Stimulated activated memory B cell treated with anti-CD40 and anti-IgM and Interleukin-4, amounts not matched to agents 10 μg/mL and 1 μg/mL and 100 μg/mL, for 72 hours (primary cell): ENCODE measurements around the gene TUBA1C.

Experiments used
- ATAC-seq: fragments of 150-1000 bp; cut with Tn5 transposase; 2 replicates; pipeline ENCODE4 v1.10.0; 2021
- H3K27ac Mint-ChIP-seq: one replicate; pipeline ENCODE4 v1.8.0; 2022; ENCODE audit warnings: mild to moderate bottlenecking, mixed read lengths
- H3K27me3 Mint-ChIP-seq: one replicate; pipeline ENCODE4 v1.8.0; 2022; ENCODE audit warnings: mixed read lengths
- H3K36me3 Mint-ChIP-seq: one replicate; pipeline ENCODE4 v1.8.0; 2022; ENCODE audit warnings: mixed read lengths
- H3K4me1 Mint-ChIP-seq: one replicate; pipeline ENCODE4 v1.8.0; 2022; ENCODE audit warnings: mixed read lengths
- H3K4me3 Mint-ChIP-seq: one replicate; pipeline ENCODE4 v1.8.0; 2022; ENCODE audit warnings: mild to moderate bottlenecking, moderate library complexity, mixed read lengths
- H3K9me3 Mint-ChIP-seq: one replicate; pipeline ENCODE4 v1.8.0; 2022; ENCODE audit warnings: mixed read lengths

TUBA1C gene

DNA sequence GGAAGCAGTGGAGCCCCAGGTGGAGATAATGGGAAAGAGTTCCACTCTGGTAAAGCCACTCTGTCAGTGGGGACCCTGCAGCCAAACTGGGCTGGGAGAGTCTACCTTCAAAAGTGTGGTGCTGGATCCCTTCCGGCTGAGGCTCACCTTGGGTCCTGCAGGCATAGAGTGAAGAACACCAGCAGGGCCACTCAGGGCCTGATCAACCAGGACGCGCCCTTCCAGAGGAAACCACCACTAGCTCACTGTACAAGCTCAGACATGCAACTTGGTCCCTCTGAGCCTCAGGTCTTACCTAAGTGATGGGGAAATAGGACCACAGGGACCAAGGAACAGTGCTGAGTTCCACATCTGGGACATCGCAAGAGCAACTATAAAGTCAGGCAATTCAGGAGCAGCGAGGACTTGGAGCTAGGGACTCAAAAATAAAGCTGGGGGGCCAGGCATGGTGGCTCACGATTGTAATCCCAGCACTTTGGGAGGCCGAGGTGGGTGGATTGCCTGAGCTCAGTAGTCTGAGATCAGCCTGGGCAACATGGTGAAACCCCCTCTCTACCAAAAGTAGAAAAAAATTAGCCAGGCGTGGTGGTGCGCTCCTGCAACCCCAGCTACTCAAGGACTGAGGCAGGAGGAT, 24.2 kb downstream of the TUBA1C start:
- H3K27me3 Mint-ChIP-seq: peaks cover 49% of the 10 kb centered on the region
- H3K27ac Mint-ChIP-seq: no peak overlapping the region
- H3K36me3 Mint-ChIP-seq: no peaks in the 10 kb centered on the region
- H3K4me1 Mint-ChIP-seq: no peaks in the 10 kb centered on the region
- no peak for ATAC-seq
- no peak overlapping the region for H3K4me3 Mint-ChIP-seq
- H3K9me3 Mint-ChIP-seq: no peaks in the 10 kb centered on the region

DNA sequence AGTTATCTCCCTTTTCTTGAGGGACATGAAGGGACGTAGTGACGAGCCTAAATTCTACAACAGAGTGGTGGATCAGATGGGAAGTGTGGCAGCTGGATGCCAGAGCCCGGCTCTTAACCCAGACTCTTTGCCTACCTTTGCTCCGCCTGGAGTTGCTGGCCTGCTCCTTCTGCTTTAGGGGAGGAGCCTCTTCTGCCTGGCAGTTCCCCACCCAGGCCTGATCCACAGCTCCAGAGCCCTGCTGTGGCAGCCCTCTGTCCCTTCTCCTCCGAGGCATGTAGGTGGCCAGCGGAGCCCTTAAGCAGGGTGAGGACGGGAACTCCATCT, 27.8 kb downstream of the TUBA1C start:
- Mint-ChIP-seq H3K27me3 (peaks cover 68% of the 10 kb centered on the region), H3K27ac (no peak overlapping the region), H3K4me3 (no peak overlapping the region), H3K9me3 (no peaks in the 10 kb centered on the region), H3K4me1 (peaks cover 24% of the 10 kb centered on the region), H3K36me3 (no peaks in the 10 kb centered on the region)
- no peak for ATAC-seq

DNA sequence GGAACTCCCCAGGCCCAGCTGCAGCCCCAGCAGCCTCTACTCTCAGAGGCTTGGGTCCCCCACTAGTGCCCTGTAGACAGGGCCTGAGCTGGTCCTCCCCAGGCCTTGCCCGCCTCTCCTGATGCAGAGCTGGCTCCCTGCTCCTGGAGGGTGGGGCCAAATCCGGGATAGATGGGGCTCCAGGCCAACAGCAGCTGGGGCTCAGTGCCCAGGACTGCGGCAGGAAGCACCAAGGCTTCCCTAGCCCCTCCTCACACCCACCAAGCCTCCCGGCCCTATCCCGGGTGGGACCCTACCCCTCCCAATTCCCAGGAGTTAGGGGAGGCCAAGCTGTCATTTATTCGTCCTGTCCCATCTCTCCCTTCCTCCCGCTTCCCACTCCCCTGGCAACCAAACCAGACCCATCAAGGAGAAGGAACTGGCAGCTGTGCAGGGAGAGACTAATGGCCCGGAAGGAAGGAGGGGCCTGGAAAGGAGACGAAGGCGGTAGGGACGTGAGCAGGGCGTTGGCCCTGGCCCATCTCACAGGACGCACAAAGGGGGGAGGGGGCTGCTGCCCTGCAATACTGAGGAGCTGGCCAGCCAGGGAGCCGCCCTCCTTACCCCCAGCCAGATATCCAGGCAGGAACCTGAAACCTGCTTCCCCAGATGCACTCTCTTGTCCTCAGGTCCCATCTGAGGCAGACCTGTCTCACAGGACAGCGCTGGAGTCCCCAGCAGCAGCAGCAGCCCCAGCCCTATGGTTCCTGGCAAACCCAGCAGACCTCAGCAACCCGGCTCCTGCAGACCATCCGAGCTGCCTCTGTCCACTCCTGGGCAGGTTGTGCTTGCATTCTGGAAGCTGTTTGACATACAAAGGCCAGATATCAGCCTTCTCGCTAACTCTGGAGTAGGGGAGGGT, 28.4 kb downstream of the TUBA1C start:
- Mint-ChIP-seq H3K4me1 (peaks cover 29% of the 10 kb centered on the region), H3K27me3 (peaks cover 68% of the 10 kb centered on the region), H3K9me3 (no peaks in the 10 kb centered on the region), H3K36me3 (no peaks in the 10 kb centered on the region), H3K4me3 (no peak overlapping the region), H3K27ac (no peak overlapping the region)
- no peak for ATAC-seq

DNA sequence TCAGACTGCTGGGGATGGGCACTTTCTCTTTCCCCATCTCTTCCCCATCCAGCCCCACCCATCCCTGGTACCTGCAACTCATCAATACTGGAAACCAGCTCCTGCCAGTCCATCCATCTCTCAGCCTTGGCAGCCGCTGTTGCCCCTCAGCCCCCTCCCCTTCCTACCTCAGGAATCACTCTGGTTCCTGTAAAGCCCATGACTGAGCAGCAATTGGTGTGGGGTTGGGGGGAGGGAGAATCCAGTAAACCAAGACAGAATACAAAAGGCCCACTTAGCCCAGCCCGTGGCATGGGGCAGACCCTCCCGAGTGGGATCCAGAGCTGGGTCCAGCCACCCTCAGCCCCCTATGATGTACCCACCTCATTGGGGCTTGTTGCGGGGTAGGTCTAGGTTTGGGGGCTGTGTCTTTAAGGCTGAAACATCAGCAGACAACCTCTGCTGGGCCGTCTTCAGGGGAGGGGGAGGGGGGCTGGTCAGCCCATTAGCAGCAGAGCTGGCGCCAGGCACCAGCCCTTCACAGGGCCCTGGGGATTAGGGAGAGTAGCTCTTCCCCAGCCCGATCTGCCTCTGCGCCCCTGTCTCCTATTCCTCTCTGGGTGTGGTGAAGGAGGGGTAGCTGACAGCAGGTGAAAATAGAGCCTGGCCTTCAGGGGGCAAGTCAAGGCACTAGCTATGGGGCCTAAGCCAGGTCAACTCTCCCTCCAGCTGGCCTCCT, 29.4 kb downstream of the TUBA1C start:
- ATAC-seq: no peak
- Mint-ChIP-seq H3K27ac (no peak overlapping the region), H3K27me3 (peaks cover 68% of the 10 kb centered on the region), H3K4me3 (no peak overlapping the region), H3K36me3 (no peaks in the 10 kb centered on the region), H3K9me3 (no peaks in the 10 kb centered on the region), H3K4me1 (peaks cover 29% of the 10 kb centered on the region)

DNA sequence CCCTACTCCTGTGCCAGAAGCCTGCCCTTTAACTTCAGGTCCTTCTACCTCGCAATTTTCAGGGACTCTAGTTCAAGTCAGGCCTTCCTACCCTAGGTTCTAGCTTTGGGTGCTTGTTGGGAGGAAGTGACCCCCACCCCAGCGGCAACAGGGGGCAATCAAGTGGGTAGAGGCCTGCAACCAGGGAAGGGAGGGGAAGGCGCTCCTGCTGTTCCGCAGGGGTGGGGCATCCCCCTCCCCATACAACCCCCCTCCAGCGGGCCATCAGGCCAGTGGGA, 29.9 kb downstream of the TUBA1C start:
- no peak overlapping the region for H3K27ac Mint-ChIP-seq
- H3K9me3 Mint-ChIP-seq: no peaks in the 10 kb centered on the region
- no peaks in the 10 kb centered on the region for H3K36me3 Mint-ChIP-seq
- H3K4me3 Mint-ChIP-seq: no peak overlapping the region
- H3K27me3 Mint-ChIP-seq: peaks cover 70% of the 10 kb centered on the region
- no peak for ATAC-seq
- H3K4me1 Mint-ChIP-seq: peaks cover 29% of the 10 kb centered on the region

DNA sequence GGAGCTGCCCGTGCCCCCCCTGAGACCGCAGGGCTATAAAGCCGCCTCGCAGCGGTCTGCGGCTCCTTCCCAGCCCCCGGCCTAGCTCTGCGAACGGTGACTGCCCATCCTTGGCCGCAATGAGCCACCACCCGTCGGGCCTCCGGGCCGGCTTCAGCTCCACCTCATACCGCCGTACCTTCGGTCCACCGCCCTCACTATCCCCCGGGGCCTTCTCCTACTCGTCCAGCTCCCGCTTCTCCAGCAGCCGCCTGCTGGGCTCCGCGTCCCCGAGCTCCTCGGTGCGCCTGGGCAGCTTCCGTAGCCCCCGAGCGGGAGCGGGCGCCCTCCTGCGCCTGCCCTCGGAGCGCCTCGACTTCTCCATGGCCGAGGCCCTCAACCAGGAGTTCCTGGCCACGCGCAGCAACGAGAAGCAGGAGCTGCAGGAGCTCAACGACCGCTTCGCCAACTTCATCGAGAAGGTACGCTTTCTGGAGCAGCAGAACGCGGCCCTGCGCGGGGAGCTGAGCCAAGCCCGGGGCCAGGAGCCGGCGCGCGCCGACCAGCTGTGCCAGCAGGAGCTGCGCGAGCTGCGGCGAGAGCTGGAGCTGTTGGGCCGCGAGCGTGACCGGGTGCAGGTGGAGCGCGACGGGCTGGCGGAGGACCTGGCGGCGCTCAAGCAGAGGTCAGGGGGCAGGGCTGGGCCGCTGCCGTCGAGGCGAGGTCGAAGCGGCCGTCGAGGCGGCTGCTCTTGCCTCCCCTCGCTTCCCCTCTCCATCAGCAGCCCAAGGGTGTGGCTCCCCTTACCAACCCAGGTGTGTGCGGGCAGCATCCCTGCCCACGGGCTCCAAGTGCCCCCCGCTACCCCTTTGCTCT, 30.4 kb downstream of the TUBA1C start, which contains the start of gene PRPH:
Gene PRPH (plus strand): TSS at position 66 of the 855 bp plus-strand sequence. CDS start 54 bp downstream, at position 120.
- Mint-ChIP-seq H3K9me3 (no peaks in the 10 kb centered on the region), H3K27ac (no peak within 1 kb of the TSS), H3K4me3 (peak within 1 kb of the TSS; percentile 26), H3K4me1 (peaks cover 29% of the 10 kb centered on the region), H3K27me3 (peaks cover 70% of the 10 kb centered on the region), H3K36me3 (no peaks in the 10 kb centered on the region)
- ATAC-seq: no peak

DNA sequence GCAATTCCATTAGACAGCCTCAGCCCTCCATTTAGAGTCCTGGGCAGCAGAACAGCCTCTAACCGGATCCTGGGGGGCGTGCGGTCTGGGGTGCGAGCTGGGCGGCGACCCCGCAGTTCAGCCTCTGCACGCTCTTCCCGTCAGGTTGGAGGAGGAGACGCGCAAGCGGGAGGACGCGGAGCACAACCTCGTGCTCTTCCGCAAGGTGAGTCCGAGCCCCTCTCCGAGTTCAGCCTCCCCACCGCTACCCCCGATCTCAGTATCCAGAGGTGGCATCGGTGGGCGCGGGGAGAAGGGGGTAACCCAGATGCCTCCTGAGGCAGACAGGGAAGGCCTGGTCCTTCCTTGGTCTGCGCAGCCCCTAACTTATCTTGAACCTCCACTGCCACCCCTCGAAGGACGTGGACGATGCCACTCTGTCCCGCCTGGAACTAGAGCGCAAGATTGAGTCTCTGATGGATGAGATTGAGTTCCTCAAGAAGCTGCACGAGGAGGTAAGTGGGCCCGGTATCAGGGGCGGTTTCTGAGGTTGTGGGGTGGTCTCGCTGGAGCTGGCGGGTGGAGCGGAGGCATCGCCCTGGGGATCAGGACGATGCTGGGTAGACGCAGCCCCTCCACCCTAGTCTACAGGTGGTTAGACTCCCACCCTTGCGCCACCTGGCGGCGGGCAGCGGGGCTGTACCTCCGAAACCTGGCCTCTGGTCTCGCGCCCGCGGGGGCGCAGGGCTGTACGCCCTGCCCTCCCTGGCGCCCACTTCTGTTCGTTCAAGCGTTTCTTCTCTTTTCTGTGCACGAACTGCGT, 31.4 kb downstream of the TUBA1C start:
- H3K36me3 Mint-ChIP-seq: no peaks in the 10 kb centered on the region
- H3K27ac Mint-ChIP-seq: no peak overlapping the region
- no peaks in the 10 kb centered on the region for H3K9me3 Mint-ChIP-seq
- ATAC-seq: peak; percentile 56
- H3K27me3 Mint-ChIP-seq: peaks cover 75% of the 10 kb centered on the region
- H3K4me1 Mint-ChIP-seq: peaks cover 29% of the 10 kb centered on the region
- H3K4me3 Mint-ChIP-seq: peak overlapping the region; percentile 71

DNA sequence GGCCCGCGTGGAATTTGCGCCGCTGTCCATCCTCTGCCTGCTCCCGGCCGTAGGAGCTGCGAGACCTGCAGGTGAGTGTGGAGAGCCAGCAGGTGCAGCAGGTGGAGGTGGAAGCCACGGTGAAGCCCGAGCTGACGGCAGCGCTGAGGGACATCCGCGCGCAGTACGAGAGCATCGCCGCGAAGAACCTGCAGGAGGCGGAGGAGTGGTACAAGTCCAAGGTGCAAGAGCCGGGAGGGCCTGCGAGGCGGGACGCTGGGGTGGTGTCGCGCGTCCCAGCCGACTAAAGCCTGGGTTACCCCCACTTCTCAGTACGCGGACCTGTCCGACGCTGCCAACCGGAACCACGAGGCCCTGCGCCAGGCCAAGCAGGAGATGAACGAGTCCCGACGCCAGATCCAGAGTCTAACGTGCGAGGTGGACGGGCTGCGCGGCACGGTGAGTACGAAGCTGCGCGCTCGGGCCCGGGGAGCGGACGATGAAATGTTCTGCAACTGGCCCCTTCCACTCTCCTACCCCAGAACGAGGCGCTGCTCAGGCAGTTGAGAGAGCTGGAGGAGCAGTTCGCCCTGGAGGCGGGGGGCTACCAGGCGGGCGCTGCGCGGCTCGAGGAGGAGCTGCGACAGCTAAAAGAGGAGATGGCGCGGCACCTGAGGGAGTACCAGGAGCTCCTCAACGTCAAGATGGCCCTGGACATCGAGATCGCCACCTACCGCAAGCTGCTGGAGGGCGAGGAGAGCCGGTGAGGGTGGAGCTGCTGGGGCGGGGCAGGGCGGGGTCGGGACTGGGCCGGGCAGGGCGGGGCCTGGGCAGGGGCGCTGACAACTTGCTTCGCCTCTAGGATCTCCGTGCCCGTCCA, 32.2 kb downstream of the TUBA1C start:
- no peaks in the 10 kb centered on the region for H3K36me3 Mint-ChIP-seq
- H3K4me1 Mint-ChIP-seq: peaks cover 35% of the 10 kb centered on the region
- H3K4me3 Mint-ChIP-seq: peak overlapping the region; percentile 71
- peak; percentile 47 for ATAC-seq
- no peak overlapping the region for H3K27ac Mint-ChIP-seq
- no peaks in the 10 kb centered on the region for H3K9me3 Mint-ChIP-seq
- H3K27me3 Mint-ChIP-seq: peaks cover 75% of the 10 kb centered on the region

DNA sequence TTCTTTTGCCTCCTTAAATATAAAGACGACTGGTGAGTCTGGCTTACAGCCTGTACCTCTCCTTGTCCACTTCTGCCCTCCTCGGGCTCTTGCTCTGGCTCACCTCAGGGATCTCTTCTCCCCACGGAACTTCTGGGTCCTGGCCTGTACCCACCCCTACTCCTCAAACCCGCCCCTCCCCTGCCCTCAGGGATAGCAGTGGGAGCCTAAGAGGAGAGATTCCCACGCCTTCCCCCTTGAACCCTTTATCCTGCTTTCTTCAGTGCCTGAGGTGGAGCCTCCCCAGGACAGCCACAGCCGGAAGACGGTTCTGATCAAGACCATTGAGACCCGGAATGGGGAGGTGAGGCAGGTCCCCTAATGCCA, 32.8 kb downstream of the TUBA1C start:
- Mint-ChIP-seq H3K27ac (no peak overlapping the region), H3K9me3 (no peaks in the 10 kb centered on the region), H3K27me3 (peaks cover 81% of the 10 kb centered on the region), H3K4me3 (peak overlapping the region; percentile 1), H3K4me1 (peaks cover 35% of the 10 kb centered on the region), H3K36me3 (no peaks in the 10 kb centered on the region)
- ATAC-seq: no peak

DNA sequence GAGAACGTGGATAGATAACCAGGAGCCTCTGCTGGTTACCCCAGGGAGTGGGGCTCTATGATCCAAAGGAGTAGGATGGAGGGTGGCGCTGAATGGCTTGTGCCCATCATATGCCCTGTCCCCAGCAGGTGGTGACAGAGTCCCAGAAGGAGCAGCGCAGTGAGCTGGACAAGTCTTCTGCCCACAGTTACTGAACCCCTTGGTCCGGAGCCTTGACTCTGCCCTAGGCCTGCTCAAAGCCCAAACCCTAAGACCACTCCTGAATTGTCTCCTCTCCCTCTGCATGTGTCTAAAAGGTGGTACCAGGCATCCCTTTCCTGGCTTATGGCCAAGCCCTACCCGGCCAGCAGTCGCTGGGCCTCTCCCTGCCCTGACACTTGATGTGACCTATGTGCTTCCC, 33.3 kb downstream of the TUBA1C start:
- no peak overlapping the region for H3K4me3 Mint-ChIP-seq
- peaks cover 35% of the 10 kb centered on the region for H3K4me1 Mint-ChIP-seq
- H3K9me3 Mint-ChIP-seq: no peaks in the 10 kb centered on the region
- H3K27me3 Mint-ChIP-seq: peaks cover 85% of the 10 kb centered on the region
- ATAC-seq: no peak
- no peak overlapping the region for H3K27ac Mint-ChIP-seq
- H3K36me3 Mint-ChIP-seq: no peaks in the 10 kb centered on the region

DNA sequence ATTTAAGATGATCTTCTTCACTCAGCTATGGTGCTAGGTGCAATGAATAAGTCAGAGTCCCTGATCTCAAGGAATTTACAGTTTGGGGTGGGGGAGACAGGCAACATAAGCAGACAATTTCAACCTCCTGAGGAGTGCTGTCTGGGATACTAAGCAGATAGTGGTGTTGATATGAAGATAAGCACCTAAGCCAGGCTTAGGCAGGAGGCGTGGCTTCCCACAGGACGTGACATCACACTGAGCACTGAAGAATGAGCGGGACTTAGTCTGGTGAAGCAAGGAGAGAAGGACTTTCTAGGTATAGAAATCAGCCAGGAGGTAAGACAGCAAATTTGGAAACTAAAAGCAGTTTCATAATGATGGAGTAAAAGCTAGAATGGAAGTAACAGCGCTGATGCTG, 36.9 kb downstream of the TUBA1C start:
- no peak overlapping the region for H3K4me3 Mint-ChIP-seq
- ATAC-seq: no peak
- H3K4me1 Mint-ChIP-seq: peaks cover 26% of the 10 kb centered on the region
- no peaks in the 10 kb centered on the region for H3K9me3 Mint-ChIP-seq
- no peak overlapping the region for H3K27ac Mint-ChIP-seq
- peaks cover 82% of the 10 kb centered on the region for H3K27me3 Mint-ChIP-seq
- H3K36me3 Mint-ChIP-seq: no peaks in the 10 kb centered on the region

DNA sequence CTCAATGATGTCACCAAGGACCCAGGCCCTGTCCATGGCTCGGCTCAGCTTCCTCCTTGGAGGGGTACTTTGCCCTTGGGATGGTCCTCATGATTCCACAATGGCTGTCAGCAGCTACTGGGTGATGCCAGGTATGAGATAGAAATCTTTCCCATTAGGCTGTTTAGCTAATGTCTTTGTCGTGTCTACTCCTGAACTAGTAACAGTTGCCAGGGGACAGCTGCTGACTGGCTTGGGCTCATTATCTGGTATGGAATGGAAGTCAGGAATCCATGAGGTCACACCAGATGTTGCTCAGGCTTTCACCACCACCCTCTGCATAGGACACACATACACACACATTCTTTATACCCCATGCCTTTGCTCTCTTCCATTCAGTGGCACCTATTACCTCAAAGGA, 39.3 kb downstream of the TUBA1C start:
- Mint-ChIP-seq H3K27me3 (peaks cover 78% of the 10 kb centered on the region), H3K4me1 (peaks cover 11% of the 10 kb centered on the region), H3K27ac (no peak overlapping the region), H3K4me3 (no peak overlapping the region), H3K36me3 (no peaks in the 10 kb centered on the region), H3K9me3 (no peaks in the 10 kb centered on the region)
- ATAC-seq: no peak

DNA sequence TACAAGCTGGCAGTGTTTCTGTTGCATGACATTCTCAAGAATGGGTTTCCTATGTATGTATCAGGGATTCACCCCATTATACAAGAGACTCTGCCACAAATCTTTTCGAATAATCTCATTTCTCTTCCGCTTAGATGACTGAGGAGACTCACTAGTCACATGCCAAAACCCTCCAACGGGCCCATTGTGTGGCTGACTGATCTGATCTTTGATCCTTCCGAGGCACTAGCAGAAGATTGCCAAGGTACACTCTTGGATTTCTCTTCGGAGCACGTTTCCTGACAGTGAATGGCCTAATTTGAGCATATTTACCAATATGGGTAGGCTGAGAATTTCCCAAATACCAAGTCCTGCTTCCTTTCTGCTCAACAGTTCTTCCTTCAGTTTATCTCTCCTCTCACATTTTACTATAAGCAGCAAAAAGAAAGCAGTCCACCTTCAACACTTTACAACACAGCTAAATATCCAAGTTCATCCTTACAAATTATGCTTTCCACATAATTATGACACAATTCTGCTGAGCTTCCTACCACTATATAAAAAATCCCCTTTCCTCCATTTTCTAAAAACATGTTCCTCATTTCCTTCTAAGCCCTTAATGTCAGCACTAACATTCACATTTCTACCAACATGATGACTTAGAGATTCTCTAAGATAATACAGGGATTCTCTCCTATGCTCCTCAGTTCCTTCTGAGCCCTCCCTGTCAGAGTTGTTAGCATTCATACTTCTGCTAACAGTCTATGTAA, 41.1 kb downstream of the TUBA1C start:
- no peak overlapping the region for H3K4me3 Mint-ChIP-seq
- no peaks in the 10 kb centered on the region for H3K9me3 Mint-ChIP-seq
- no peak overlapping the region for H3K27ac Mint-ChIP-seq
- ATAC-seq: no peak
- peaks cover 11% of the 10 kb centered on the region for H3K4me1 Mint-ChIP-seq
- no peaks in the 10 kb centered on the region for H3K36me3 Mint-ChIP-seq
- peaks cover 84% of the 10 kb centered on the region for H3K27me3 Mint-ChIP-seq
